ENCODE data around the gene ASGR2.
"Not testable (repeated sequence)": the region's sequence is repeated elsewhere in the genome, so short reads cannot be mapped to it uniquely, and the experiment has no call there.

Gene ASGR2

DNA sequence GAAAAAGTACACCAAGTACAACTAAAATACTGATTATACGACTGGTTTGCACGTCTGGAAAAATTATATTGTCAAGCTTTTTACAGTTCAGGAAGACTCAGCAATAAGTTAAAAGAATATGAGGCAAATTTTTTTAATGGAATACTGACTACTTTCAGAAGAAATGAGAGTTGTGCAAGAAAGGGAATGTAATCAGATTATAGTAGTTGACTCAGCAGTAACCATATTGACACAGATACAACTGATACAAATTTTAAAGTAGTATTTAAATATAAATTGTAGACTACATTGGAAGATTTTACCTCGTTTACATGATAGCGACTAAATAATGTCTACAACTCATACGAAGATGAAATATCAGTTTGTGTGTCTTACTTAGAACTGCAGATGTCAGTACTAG is 16.7 kb downstream of the ASGR2 start:
- no peak for DNase-seq

DNA sequence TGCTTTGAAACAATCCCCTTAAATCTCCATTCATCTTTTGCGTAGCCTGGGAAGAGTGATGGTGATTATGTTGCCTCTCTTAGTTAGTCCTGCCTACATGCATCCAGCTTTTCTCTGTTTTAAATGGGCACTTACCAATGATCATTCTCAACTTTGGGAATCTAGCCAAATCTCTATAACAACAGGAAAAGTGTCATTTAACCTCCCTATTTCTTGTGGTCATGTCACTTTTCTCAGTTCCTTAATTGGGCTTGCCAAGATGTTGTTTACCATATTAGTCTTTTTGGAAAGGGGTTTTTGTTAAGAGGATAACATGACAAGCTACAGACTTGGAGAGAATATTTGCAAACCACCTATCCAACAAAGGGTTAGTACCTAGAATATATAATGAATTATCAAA is 19.0 kb downstream of the ASGR2 start:
- DNase-seq: no peak

DNA sequence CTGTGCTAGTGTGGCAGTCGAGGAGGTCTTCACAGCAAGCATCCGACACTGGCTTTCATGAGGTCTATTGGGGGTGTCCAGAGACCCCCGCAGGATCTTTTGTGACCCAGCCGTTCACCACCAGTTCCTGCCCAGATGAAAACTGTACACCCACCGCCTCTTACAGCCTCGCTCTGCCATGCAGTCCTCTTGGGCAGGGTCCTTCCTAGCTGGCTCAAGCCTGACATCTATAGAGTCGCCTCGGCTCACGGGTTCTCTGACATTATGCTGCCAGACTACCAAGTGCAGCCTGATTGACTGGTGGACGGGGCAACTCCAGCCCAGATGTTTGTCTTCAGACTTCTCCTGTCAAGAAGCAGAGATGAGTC is 20.0 kb downstream of the ASGR2 start:
- no peak for DNase-seq

DNA sequence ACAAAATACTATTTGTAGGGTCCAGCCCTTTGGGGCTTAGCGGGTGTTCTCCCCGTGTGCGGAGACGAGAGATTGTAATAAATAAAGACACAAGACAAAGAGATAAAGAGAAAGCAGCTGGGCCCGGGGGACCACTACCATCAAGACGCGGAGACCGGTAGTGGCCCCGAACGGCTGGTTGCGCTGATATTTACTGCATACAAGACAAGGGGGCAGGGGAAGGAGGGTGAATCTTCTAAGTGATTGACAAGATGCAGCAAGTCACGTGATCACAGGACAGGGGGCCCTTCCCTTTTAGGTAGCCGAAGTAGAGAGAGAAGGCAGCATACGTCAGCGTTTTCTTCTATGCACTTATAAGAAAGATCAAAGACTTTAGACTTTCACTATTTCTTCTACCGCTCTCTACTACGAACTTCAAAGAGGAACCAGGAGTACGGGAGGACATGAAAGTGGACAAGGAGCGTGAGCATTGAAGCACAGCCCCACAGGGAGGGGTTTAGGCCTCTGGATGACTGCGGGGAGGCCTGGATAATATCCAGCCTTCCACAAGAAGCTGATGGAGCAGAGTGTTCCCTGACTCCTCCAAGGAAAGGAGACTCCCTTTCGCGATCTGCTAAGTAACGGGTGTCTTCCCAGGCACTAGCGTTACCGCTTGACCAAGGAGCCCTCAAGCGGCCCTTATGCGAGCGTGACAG is 23.2 kb downstream of the ASGR2 start:
- DNase-seq: not testable (repeated sequence)

DNA sequence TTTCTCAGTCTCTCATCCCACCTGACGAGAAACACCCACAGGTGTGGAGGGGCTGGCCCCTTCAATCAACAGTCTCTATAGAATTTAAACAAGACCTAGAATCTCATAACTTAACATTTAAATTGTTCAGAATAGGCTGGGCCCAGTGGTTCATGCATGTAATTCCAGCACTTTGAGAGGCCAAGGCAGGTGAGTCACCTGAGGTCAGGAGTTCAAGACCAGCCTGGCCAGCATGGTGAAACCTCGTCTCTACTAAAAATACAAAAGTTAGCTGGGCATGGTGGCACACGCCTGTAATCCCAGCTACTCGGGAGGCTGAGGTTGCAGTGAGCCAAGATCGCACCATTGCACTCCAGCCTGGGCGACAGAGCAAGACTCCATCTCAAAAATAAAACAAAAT is 25.1 kb downstream of the ASGR2 start:
- not testable (repeated sequence) for DNase-seq

DNA sequence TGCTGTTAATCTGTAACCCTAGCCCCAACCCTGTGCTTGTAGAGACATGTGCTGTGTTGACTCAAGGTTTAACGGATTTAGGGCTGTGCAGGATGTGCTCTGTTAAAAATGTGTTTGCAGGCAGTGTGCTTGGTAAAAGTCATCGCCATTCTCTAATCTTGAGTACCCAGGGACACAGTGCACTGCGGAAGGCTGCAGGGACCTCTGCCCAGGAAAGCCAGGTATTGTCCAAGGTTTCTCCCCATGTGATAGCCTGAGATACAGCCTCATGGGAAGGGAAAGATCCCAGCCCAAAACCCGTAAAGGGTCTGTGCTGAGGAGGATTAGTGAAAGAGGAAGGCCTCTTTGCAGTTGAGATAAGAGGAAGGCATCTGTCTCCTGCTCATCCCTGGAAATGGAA is 26.2 kb downstream of the ASGR2 start:
- DNase-seq: not testable (repeated sequence)

DNA sequence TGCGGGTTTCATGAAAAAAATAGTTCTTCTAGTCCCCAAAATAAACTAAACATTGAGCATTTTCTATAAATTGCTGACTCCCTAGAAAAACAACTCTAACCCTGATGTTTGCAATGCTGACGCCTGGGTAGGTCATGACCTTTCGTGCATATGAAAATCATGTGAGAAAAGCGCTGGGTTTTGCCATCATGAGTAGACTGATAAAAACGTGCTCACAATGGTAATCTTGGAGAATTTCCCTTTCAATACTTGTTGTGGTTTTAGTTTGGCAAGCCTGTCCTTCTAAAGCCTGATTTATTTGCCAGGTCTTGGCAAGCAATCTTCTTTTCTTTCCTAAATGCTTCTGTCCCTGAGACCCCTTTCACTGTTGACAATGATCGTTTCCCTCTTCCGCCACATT is 30.5 kb downstream of the ASGR2 start:
- no peak for DNase-seq

DNA sequence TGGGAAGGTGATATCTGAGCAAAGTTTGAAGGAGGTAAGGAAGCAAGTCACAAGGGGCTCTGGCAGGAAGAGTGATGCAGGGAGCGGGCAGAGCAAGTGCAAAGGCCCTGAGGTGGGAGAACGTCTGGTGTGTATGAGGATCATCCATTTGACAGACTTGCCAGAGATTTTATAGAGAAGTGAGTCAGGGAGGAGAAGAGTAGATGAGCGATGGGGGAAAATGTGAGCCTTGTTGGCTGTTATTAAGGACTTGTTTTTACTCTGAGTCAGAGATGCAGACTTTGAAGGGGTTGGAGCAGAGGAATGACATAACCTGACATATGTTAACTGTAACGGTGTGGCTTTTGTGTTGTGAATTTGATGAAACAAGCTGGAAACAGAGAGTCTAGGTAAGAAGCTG is 31.0 kb downstream of the ASGR2 start:
- DNase-seq: no peak

DNA sequence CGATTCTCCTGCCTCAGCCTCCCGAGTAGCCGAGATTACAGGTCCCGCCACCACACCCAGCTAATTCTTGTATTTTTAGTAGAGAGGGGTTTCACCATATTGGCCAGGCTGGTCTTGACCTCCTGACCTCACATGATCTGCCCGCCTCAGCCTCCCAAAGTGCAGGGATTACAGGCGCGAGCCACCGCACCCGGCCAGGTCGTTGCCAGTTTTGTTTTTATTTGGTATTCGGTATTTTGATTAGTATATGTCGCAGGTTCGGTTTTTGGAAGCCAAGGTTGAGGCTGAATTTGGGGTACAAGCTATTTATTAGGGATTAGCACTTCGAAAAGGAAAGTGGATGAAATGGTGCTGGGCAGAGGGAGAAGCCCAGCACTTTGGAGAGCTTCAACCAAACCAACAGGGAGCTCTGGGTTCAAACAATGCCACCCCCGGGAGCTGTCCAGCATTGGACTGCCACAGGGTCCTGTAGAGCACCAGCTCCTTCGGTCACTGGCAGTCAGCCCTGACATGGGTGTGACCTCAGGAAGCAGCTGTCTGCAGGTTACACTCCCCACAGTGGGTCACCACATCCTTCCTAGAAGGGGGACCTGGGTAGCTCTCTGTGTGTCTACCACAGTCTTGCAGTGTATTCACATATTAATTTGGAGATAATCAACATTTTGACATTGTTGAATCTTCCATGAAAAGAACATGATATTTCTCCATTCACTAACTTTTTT is 33.1 kb downstream of the ASGR2 start:
- DNase-seq: no peak

DNA sequence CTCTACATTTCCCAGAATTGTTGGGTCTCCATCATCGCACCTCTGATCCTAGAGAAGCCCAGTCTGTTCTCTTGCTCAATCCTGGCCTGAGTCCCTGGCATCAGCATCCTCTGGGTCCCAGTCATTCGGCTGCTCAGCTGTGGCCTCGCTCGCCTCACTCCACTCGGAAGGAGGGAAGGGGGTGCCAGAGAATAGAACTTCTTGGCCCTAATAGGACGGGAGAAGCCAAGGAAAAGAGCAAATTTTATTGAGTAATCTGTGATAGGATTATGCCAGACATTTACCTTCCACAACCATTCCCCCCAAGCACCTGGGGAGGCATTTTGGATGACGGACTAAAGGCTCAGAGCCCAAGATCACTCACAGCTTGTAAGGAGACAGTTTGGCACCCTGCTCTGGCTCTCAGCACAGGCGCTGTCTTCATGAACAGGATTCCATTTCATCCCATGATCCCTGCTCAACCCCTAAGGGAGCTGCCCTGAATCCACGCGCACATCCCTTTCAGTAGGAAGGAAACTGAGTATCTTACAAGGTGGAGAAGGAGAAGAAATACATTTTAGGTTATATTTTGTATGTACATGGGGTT is 34.1 kb downstream of the ASGR2 start:
- no peak for DNase-seq

DNA sequence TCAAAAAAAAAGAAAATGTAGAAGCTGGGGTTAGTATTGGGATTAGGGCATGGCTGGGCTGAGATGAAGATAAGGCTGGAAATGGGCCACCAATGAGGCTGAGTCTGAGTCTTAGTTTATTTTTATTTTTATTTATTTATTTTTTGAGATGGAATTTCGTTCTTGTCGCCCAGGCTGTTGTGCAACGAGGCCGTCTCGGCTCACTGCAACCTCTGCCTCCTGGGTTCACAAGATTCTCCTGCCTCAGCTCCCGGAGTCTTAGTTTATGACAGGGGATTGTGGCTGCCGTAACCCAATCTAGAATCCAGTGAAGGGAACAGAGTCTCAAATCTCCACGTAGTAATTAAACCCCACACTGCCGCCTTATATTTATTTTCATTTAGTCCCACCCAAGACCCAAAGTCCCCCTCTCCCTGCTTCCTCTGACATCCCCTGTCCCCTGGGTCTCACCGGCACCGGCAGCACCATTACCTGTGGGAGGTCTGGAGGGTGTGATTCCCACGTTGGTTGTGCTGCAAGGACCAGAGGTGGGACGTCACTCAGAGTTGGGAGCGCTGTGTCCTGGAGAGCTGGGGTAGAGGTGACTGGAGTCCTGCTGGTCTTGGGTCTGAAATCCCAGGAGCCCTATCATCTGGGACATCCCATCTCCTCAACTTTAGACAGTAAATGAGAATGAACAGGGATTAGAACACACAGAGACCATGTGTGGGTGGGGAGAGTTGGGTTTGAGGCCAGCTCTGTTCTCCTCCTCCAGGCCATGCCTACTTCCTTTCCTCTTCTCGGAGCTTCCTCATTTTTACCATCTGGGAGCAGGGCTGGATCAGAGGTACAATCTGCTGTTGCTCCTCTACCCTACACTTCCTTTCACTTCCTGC is 34.8 kb downstream of the ASGR2 start, which contains the start of gene CLEC10A:
CLEC10A (minus strand) TSS at position 671 of the 875 bp plus-strand sequence. CDS start 1,439 bp downstream, outside the sequence.
- no peak for DNase-seq

DNA sequence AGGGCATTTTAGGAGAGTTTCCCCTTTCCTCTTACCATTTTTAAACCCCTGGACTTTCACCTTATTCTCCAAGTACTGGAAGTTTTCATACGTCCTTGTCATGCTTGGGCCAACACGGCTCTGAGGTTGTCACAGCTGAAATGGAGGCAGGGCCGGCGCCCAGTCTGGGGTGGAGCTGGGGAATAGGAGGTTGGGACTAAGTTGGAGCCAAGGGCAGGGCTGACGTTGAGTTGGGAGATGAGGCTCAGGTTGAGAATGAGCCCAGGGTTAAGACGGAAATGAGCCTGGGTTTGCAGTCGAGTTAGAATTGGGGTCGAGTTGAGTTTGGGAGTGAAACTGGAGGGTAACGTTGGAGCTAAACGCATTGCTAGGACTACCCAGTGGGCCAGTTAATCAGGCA is 35.9 kb downstream of the ASGR2 start:
- DNase-seq: no peak

DNA sequence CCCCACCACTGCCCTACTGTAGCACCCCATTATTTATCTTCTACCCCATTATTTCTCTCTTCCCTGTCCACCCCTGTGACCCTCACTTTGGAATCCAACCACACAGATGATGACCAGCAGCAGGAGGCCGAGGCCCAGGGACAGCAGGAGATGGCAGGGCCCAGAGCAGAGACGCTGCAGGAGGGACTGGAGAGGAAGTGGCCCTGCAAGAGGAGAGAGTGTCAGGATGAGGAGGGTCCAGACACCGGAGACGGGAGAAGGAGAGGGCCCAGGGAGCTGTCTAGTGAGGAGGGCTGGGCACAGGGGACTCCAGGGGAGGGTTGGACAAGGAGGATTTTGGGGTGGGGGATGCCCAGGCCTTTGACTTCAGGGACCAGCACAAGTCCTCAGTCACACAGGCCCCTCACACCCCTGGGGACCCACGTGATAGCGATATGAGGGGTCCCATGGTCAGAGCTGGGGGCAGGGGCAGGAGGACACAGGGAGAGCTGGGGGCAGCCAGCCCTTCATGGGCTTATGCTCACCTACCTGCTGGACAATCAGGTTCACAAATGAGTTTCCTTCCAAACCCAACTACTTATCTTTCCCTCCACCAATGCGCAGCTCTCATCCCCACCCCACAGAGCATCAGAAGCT is 36.6 kb downstream of the ASGR2 start:
- DNase-seq: no peak

DNA sequence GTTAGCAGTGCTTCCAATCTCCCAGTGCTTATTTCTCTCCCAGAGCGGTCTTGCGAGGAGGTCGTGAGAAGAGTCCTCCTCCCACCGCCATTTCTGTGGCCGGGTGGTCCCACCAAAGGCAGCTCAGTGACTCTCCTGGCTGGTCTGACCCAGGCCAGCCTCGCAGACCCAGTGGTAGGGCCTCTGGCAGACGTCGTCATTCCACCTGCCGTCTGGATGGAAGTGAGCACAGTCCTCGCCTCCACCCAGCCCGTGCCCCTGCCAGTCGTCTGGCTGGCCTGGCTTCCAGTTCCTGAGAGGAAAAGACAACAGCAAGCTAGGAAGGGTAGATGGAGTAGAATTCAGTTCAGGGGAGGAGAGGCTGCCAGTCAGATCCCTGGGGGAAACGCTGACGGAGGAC is 39.7 kb downstream of the ASGR2 start:
- no peak for DNase-seq

DNA sequence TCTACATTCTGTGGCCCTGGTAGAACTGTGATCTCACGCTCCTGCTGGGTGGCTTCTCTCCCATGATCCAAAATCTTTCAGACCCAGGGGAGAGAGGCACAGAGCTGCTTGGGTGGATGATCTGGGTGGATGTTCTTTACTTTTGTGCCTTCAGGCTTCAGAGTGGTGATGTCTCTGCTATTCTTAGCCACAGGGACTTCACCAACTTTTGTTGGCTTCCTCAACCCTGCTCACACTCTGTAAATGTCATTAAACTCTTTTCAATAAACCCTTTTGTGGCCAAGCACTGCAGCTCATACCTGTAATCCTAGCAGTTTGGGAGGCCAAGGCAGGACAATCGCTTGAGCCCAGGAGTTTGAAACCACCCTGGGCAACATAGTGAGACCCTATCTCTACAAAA is 42.2 kb downstream of the ASGR2 start:
- DNase-seq: no peak

DNA sequence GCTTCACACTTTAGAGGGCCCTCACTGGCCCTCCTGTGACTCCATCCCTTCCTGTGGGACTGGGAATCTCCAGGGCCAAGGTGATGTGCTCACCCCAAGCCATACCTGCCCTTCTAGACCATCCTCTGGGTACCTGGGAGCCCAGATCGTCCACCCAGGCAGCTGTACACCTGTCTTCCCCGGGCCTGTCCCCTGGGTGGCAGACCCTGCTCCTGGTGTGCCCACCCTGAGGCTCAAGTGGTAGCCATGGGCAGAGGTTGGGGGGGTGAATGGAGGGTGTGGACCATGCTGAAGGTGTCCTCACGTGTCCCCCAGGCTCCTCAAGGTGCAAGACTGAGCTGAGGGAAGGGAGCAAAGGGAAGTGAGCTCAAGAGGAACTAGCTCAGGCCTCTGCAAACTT is 43.9 kb downstream of the ASGR2 start:
- no peak for DNase-seq

DNA sequence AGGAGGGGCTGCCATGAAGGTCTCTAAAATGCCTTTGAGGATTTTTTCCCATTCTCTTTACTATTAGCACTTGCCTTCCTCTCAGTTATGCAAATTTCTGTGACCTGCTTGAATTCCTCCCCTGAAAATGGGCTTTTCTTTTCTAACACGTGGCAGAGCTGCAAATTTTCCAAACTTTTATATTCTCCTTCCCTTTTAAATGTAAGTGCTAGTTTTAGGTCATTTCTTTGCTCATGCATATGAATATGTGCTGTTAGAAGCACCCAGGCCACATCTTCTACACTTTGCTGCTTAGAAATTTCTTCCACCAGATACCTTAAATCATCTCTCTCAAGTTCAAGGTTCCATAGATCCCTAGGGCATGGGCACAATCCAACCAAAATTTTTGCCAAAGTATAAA is 46.4 kb downstream of the ASGR2 start:
- no peak for DNase-seq

DNA sequence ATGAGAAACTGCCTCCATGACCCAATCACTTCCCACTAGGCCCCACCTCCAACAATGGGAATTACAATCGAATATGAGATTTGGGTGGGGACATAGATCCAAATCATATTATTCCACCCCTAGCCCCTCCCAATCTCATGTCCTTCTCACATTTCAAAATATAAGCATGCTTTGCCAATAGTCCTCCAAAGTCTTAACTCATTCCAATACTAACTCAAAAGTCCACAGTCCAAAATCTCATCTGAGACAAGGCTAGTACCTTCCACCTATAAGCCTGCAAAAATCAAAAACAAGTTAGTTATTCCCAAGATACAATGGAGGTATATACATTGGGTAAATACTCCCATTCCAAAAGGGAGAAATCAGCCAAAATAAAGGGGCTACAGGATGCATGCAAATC is 47.4 kb downstream of the ASGR2 start:
- no peak for DNase-seq

DNA sequence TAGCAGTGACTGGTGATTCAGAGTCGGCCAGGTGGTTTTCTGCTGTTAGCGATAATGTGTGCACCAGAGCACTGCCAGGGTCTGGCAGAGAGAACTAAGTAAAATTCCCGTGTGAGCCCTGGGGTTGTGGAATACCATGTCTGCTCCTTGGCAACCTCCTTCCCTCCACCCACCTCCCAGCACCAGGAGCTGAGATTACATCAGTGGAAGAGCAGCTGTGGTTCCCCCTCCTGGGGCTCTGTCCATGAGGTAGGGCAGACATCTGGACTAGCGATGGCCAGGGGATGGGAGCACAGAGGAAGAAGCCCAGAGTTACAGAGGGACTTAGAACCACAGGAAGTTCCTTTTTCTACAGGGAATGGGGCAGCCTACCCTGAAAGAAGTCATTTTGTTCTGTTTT is 50.4 kb downstream of the ASGR2 start:
- no peak for DNase-seq

DNA sequence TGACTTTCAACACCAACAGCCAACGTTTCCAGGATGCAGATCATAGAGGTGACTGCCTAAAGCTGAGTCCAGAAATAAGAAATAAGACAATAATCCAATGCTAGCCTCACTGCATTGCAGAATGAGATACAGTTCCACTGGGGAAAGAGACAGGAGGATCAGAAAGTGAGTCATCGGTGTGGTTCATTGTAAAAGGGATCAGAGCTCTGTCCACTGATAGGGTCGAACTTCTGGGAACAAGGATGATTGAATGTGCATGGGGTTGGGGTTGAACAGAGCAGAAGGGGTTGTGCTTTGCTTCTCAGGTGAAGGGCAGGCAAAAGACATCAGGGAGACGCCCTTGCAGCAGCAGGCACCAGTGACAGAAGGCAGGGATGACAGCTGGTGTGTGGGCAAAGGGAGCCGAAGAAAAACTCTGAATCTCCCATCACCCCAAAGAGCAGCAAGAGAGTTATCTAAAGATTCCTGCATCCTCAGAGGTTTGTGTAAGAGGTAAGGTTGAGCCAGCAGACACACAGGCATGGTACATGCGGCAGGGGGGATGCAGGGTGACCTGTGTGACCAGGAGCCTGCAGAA is 51.0 kb downstream of the ASGR2 start:
- DNase-seq: no peak

DNA sequence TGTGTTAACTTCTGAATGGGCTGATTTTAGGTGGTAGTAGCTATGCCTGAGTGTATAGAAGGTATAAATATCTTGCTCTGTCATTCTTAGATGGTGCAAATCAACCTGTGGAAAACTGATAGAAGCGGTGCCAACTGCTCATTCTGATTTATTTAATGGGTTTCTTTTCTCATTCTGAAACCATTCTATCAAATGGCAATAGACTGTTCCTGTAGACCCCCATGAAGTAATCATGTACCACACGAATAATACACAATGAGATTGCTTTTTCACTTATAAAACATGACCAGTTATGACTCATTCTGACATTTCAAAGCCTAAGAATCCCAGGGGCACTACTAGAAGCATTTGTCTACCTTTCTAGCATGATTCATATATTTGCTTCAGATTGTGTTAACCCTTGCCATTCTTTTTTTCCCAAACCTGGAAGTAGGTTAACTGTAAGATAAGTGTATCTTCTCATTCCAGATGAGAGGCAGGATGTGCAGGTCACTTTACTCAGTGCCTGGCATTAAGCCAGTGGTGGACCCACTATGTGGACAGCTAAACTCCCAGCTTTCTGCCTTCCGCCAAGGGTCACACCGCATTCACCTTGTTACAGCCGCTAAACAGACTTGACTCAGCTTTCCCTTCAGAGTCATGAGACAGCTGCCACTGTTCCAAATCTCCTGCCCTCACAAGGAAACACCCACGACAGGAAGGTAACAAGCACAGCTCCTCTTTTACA is 54.3 kb downstream of the ASGR2 start:
- peak; percentile 43 for DNase-seq

All from stimulated activated CD4-positive, alpha-beta T cell treated with anti-CD3 and anti-CD28 coated beads, Interleukin-4, amount 100 ng/mL, for 1 hour (primary cell).